H1 (cell line): ENCODE measurements around the gene FANK1. TPM values are rescaled to one million over a fixed set of nuclear protein-coding genes. Genes with fewer than 3 reads are reported as not detected.

Experiments used
- HDAC2 ChIP-seq, 2 experiments: fragments of 300-600 bp in 1 of 2; sonication (generic) in 1 of 2; IDR thresholded peaks; 2 replicates each; pipeline ENCODE4 v1.6.1; 2011 to 2012; ENCODE audit warnings: low read depth in 2 of 2, low read length in 2 of 2, mild to moderate bottlenecking in 2 of 2, moderate library complexity in 2 of 2, borderline replicate concordance in 1 of 2, inconsistent platforms in 1 of 2
- polyA plus RNA-seq, 7 experiments: library from polyadenylated mRNA; depleted of rRNA in 3 of 7; stranded (reverse) in 5 of 7; unstranded in 2 of 7; fragments of >200 nt in 5 of 7; fragments of 200-250 nt in 2 of 7; gene quantifications; 1 replicate in 5 of 7; 2 replicates in 1 of 7; 4 replicates in 1 of 7; pipeline versions ENCODE4 v1.2.1 to v1.2.3, GENCODE V29; 2011 to 2013; ENCODE audit warnings: missing spikeins in 2 of 7, mixed read lengths in 2 of 7
- total RNA-seq: library from RNA; stranded (reverse); fragmentation: NEBNext Ultra II Directional; extraction: Animal tissue kit (Norgen Biotek cat#: 25700); gene quantifications from 2 replicates; pipeline ENCODE4 v1.2.1, GENCODE V29; 2021

FANK1 gene
- total and polyA plus RNA-seq, 2 of the 8 experiments (the other 6 are each of a cell fraction or from before 2014, with no cell fraction given): 1.2 TPM; not detected in 1

GRCh38 chr10:125940515-125940914 lies 44.2 kb downstream of the FANK1 start (continued):
- TF ChIP-seq HDAC2 (IDR thresholded peaks at IDR 0.05; ENCODE audit: borderline replicate concordance in 1 of 2, low read depth in 2 of 2, low read length in 2 of 2): no peak
